ENCODE data around the gene COASY. TPM values are rescaled to one million over a fixed set of nuclear protein-coding genes. Genes with fewer than 3 reads are reported as not detected.

The COASY gene
- total RNA-seq, 1 donor from 2014 or later = 51.7 TPM

- peak overlapping the region; percentile 26 for H3K4me3 Mint-ChIP-seq (ENCODE audit: unreplicated experiment)
- TF ChIP-seq CTCF (IDR thresholded peaks at IDR 0.05) = no peak
Observed at GRCh38 chr17:42522798-42523278, 39.1 kb upstream of the COASY start.

GRCh38 chr17:42525221-42525620 lies 36.7 kb upstream of the COASY start:
- TF ChIP-seq CTCF (IDR thresholded peaks at IDR 0.05) = no peak
- peaks cover 56% of the 10 kb centered on the region for H3K4me1 Mint-ChIP-seq (ENCODE audit: unreplicated experiment)
- DNase-seq (ENCODE audit: extremely low spot score, unreplicated experiment) = no peak
- H3K27ac Mint-ChIP-seq (ENCODE audit: unreplicated experiment) = peak overlapping the region; percentile 50
- H3K27me3 Mint-ChIP-seq (ENCODE audit: unreplicated experiment) = no peaks in the 10 kb centered on the region
- H3K9me3 Mint-ChIP-seq (ENCODE audit: unreplicated experiment) = no peaks in the 10 kb centered on the region
- no peaks in the 10 kb centered on the region for H3K36me3 Mint-ChIP-seq (ENCODE audit: unreplicated experiment)
- no peak overlapping the region for H3K4me3 Mint-ChIP-seq (ENCODE audit: unreplicated experiment)

More at GRCh38 chr17:42522798-42523278, 39.1 kb upstream of the COASY start:
- Mint-ChIP-seq H3K4me1 (ENCODE audit: unreplicated experiment) (peaks cover 75% of the 10 kb centered on the region), H3K27ac (ENCODE audit: unreplicated experiment) (peak overlapping the region; percentile 99), H3K9me3 (ENCODE audit: unreplicated experiment) (no peaks in the 10 kb centered on the region), H3K36me3 (ENCODE audit: unreplicated experiment) (no peaks in the 10 kb centered on the region), H3K27me3 (ENCODE audit: unreplicated experiment) (no peaks in the 10 kb centered on the region)
- no peak for DNase-seq (ENCODE audit: extremely low spot score, unreplicated experiment)

GRCh38 chr17:42526031-42526444 lies 35.9 kb upstream of the COASY start:
- no peak for TF ChIP-seq CTCF (IDR thresholded peaks at IDR 0.05)
- H3K36me3 Mint-ChIP-seq (ENCODE audit: unreplicated experiment) = no peaks in the 10 kb centered on the region
- no peaks in the 10 kb centered on the region for H3K9me3 Mint-ChIP-seq (ENCODE audit: unreplicated experiment)
- no peak for DNase-seq (ENCODE audit: extremely low spot score, unreplicated experiment)
- peaks cover 54% of the 10 kb centered on the region for H3K4me1 Mint-ChIP-seq (ENCODE audit: unreplicated experiment)
- no peak overlapping the region for H3K4me3 Mint-ChIP-seq (ENCODE audit: unreplicated experiment)
- no peaks in the 10 kb centered on the region for H3K27me3 Mint-ChIP-seq (ENCODE audit: unreplicated experiment)
- peak overlapping the region; percentile 75 for H3K27ac Mint-ChIP-seq (ENCODE audit: unreplicated experiment)

- Mint-ChIP-seq H3K4me3 (ENCODE audit: unreplicated experiment) (no peak overlapping the region), H3K9me3 (ENCODE audit: unreplicated experiment) (no peaks in the 10 kb centered on the region), H3K27me3 (ENCODE audit: unreplicated experiment) (no peaks in the 10 kb centered on the region), H3K36me3 (ENCODE audit: unreplicated experiment) (no peaks in the 10 kb centered on the region), H3K27ac (ENCODE audit: unreplicated experiment) (no peak overlapping the region), H3K4me1 (ENCODE audit: unreplicated experiment) (peaks cover 44% of the 10 kb centered on the region)
- DNase-seq (ENCODE audit: extremely low spot score, unreplicated experiment) = no peak
- no peak for TF ChIP-seq CTCF (IDR thresholded peaks at IDR 0.05)
Observed at GRCh38 chr17:42527932-42528331, 34.0 kb upstream of the COASY start.

- H3K27ac Mint-ChIP-seq (ENCODE audit: unreplicated experiment) = no peak overlapping the region
- TF ChIP-seq CTCF (IDR thresholded peaks at IDR 0.05) = no peak
- H3K4me1 Mint-ChIP-seq (ENCODE audit: unreplicated experiment) = peaks cover 43% of the 10 kb centered on the region
- H3K36me3 Mint-ChIP-seq (ENCODE audit: unreplicated experiment) = no peaks in the 10 kb centered on the region
- H3K27me3 Mint-ChIP-seq (ENCODE audit: unreplicated experiment) = no peaks in the 10 kb centered on the region
- no peak overlapping the region for H3K4me3 Mint-ChIP-seq (ENCODE audit: unreplicated experiment)
- no peak for DNase-seq (ENCODE audit: extremely low spot score, unreplicated experiment)
- H3K9me3 Mint-ChIP-seq (ENCODE audit: unreplicated experiment) = no peaks in the 10 kb centered on the region
Observed at GRCh38 chr17:42529061-42529460, 32.9 kb upstream of the COASY start.

Measured in osteocyte (in vitro differentiated cells).